NCI-H748 treated with DMSO at 0.1 percent for 48 hours (cell line): Measurements from ENCODE around the gene PPIP5K1.
"Not testable (repeated sequence)": the region's sequence is repeated elsewhere in the genome, so short reads cannot be mapped to it uniquely, and the experiment has no call there.

Experiments
- DNase-seq: peaks from one replicate; lab custom pipeline; 2025; lab: John Stamatoyannopoulos, UW

The PPIP5K1 gene

GRCh38 chr15:43589778-43590466 lies at the start of gene PPIP5K1:
Gene PPIP5K1, minus strand, starts transcription at chr15:43590208. Its CDS starts 5,704 bp downstream, at chr15:43584504.
- DNase-seq, result not testable (repeated sequence)

GRCh38 chr15:43638464-43639204 lies 48.6 kb upstream of the PPIP5K1 start:
- DNase-seq, result not testable (repeated sequence)

GRCh38 chr15:43626937-43627336 lies 36.9 kb upstream of the PPIP5K1 start:
- not testable (repeated sequence) for DNase-seq

GRCh38 chr15:43625106-43625505 lies 35.1 kb upstream of the PPIP5K1 start:
- no peak for DNase-seq

GRCh38 chr15:43622068-43622799 lies 32.2 kb upstream of the PPIP5K1 start:
- DNase-seq, result not testable (repeated sequence)

GRCh38 chr15:43618700-43619099 lies 28.7 kb upstream of the PPIP5K1 start, which contains the start of gene STRC:
Gene STRC, minus strand, starts transcription at chr15:43618800. Its CDS starts 78 bp downstream, at chr15:43618722.
- DNase-seq, result not testable (repeated sequence)

- not testable (repeated sequence) for DNase-seq
Observed at GRCh38 chr15:43617750-43618149, 27.7 kb upstream of the PPIP5K1 start.

- not testable (repeated sequence) for DNase-seq
Observed at GRCh38 chr15:43602233-43602632, 12.2 kb upstream of the PPIP5K1 start.

GRCh38 chr15:43600200-43600599 lies 10.2 kb upstream of the PPIP5K1 start:
- not testable (repeated sequence) for DNase-seq

GRCh38 chr15:43599131-43599530 lies 9.1 kb upstream of the PPIP5K1 start:
- not testable (repeated sequence) for DNase-seq

- not testable (repeated sequence) for DNase-seq
Observed at GRCh38 chr15:43593328-43594190, 3.6 kb upstream of the PPIP5K1 start, which contains the start of gene CKMT1B. Gene CKMT1B, plus strand, starts transcription at chr15:43594027. Its CDS starts 192 bp downstream, at chr15:43594219.

- DNase-seq, result not testable (repeated sequence)
Observed at GRCh38 chr15:43592841-43593240, 2.8 kb upstream of the PPIP5K1 start.

- DNase-seq, result not testable (repeated sequence)
Observed at GRCh38 chr15:43574607-43575006, 15.4 kb downstream of the PPIP5K1 start.

GRCh38 chr15:43566615-43567014 lies 23.4 kb downstream of the PPIP5K1 start:
- DNase-seq, result not testable (repeated sequence)

- DNase-seq, result not testable (repeated sequence)
Observed at GRCh38 chr15:43563793-43564192, 26.2 kb downstream of the PPIP5K1 start.

GRCh38 chr15:43562753-43563152 lies 27.3 kb downstream of the PPIP5K1 start:
- DNase-seq, result not testable (repeated sequence)

GRCh38 chr15:43552986-43553385 lies 37.0 kb downstream of the PPIP5K1 start:
- no peak for DNase-seq

- DNase-seq, result no peak
Observed at GRCh38 chr15:43552256-43552655, 37.8 kb downstream of the PPIP5K1 start.

GRCh38 chr15:43550527-43551363 lies 39.3 kb downstream of the PPIP5K1 start:
- DNase-seq, result no peak

GRCh38 chr15:43547539-43547938 lies 42.5 kb downstream of the PPIP5K1 start:
- no peak for DNase-seq
